Activated T-cell treated with anti-CD3 and anti-CD28 coated beads for 48 hours (primary cell): ENCODE data around the gene RBM4B.

Source experiments
- DNase-seq: peaks from one replicate; pipeline ENCODE4 v3.0.0-alpha.2; 2020; ENCODE audit warnings: low read depth

Gene RBM4B

DNA sequence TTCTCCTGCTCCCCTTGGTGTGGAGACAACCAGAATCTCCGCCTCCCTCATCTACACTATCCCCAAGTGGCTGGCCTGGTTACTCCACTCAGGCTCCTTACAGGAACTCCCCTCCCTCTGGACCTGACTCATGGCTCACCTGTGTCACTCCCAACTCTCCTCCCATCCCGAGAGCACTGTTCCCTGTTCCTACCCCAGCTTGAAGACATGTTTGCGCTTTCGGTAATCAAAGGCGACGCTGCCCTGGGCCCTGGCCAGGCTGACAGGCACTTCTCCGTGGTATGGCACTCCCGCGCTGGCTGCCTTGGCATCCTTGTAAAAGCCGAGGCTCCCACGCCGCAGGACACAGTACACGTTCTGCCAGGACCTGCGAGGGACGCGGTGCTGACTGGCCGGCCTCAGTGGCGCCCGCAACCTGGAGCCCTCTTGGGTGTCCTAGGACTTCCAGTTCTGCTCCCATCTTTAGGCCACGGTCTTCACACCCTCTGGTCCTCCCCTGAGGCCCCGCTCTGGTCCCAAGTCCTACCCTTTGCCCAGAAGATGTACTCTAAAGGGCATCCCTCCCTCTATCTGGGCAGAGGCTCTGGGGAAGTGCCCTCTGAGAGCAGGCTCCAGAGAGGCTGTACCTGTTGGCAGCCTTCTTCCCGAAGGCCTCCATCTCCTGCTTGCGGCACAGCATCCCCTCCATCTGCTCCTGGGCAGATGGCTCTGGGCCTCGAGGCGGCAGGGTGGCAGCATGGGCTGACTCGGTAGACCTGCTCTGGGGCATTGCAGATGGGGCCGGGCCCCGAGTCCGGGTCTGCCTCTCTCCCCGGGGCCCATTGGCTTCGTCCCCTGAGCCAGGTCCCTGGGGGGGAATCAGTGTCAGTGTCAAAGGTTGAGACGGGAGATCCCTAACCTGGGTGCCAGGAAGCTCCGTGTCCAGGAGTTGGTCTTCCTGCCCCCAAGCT, 9.4 kb upstream of the RBM4B start:
- DNase-seq = no peak

DNA sequence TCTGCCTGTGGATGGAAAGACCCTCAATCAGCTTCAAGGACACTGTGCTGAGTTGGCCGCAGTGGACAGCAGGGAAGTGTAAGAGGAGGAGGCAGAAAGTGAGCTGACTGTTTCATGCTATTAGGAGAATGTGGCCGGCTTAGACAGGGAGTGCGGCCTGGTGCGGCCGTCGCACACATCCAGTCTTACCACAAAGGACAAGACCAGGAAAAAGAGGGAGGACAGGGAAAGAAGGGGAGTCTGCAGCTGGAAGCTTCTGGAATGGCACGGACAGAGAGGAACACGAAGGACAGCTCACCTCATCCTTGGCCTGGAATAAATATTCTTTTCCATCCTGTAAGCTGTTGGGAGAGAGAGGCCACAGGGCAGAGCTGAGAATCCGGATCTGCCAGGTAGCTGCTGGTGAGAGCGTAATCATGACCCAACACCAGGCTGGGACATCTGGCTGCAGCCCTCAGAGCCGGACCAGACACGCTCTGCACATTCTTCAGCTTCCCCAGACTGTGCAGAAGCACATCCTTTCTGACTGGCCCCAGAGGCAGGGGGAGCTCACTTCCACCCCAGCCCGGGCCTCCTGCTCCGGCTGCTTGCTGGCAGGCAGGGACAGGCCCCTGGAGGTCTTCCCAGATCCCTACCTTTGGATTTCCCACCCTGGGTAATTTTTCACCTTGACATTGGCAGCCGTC, 8.6 kb upstream of the RBM4B start:
- no peak for DNase-seq

DNA sequence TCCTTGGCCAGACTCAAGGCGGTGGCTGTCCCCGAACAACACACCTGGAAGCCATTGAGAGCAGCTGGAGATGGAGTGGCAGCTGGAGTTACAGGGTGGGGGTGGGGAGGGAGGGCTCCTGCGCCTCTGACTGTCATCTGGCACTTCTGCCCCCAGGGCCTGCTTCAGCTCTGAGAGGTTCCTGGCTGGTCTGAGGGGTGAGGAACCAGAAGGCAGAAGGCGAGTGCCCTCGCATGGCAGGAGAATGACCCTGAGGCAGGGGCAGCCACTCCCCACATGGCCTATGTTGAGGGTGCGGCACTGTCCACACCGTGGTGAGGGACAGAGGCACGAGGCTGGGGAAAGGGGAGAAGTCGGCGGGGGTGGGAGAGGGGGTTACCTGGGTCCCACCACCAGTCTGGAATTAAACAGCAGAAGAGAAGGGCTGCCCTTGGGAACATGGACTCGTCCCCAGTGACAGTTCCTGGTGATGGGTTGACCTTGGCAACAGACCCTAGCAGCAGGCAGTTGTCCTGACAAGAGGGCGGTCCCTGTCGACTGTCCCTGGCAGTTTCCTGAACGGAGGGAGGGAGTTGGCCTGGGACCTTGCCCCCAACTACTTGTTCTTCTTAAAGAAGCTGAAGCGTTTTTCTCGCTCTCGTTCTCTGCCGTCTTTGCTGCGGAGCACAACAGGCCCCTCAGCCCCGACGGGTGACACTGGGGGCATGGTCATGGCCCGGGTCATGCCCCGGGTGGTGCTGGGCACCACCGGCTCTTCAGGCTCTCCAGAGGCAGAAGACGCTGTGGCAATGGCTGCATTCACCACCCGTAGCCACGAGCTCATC, 7.8 kb upstream of the RBM4B start:
- no peak for DNase-seq

DNA sequence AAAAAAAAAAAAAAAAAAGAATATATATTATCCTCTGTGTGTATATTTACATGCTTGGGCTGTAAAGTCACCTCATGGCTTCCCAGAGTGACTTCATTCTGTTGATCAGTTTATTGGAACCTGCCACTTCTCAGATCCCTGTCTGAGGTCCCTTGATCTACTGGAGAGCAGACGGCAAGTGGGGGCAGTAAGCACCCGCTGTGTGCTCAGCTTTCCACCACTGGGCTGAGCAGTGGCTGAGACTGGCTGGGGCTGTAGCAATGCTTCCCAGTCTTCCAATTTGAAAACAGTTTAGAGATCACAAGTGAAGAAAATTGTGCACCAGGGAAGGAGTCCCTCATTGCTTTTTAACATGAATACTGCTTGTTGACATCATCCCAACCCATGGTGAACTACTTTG, 6.9 kb upstream of the RBM4B start:
- no peak for DNase-seq

DNA sequence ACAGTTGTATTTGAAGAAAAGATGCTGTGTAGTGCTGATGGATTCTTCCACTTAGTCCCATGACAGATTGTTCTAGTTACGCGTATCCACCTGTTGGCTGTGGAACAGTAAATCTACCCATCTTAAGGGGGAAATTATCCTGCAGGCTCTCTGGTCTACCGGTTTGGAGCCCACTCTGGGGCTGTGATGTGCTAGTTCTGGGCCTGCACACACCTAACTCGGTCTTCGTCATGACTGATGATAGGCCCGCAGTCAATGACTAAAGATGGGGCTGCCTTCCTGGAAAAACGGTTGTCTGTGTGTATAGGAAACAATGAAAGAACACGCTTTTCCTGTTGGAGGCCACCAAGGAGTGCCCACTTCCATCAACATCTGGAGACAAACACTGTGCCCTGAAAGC, 6.2 kb upstream of the RBM4B start:
- DNase-seq = no peak

DNA sequence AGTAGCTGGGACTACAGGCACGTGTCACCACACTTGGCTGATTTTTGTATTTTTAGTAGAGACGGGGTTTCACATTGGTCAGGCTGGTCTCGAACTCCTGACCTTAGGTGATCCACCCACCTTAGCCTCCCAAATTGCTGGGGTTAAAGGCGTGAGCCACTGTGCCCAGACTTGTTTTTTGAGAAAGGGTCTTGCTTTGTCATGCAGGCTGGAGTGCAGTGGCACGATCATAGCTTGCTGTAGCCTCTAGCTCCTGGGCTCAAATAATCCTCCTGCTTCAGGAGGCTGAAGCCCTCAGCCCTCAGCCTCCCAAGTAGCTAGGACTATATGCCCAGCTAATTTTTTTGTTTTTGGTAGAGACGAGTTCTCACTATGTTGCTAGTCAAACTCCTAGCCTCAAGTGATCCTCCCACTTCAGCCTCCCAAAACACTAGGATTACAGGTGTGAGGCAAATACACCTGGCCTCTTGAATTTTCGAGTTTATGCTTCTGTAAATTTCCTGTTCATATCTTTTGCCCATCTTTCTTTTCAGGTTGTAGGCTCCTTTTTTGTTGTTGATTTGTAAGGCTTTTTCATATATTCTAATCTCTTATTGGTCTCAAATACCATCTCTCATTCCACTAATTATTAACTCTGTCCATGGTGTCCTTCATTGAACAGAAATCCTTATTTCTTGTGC, 3.4 kb upstream of the RBM4B start:
- no peak for DNase-seq

DNA sequence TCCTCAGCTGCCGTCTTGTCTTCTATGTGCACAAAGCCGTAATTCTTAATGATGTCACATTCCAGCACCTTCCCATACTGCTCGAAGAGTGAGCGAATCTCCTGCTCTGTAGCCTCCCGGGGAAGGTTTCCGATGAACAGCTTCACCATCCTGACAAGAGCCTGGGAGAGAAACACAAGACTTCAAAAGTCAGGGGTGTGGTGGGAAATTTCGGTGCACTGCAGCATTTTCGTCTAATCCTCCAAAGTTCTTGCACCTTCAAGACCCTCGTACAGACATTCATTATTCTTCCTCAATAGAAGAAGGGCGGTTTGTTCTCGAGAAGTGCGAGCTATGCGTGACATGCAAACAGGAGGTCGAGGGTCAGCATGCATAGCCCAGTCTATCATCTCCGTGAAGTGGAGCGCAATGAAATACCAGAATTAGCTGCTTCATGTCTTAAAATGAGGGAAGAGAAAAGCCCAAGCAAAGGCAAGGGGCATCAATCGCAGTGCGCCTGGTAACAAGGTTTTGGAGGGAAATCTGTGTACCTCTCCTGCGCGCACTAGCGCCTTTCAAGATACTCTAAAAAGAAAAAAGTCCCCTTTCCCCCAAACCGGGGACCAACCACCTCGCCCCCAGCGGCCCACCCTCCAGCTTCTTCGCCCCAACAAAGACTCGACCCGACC, 622 bp downstream of the RBM4B start:
- DNase-seq = no peak

DNA sequence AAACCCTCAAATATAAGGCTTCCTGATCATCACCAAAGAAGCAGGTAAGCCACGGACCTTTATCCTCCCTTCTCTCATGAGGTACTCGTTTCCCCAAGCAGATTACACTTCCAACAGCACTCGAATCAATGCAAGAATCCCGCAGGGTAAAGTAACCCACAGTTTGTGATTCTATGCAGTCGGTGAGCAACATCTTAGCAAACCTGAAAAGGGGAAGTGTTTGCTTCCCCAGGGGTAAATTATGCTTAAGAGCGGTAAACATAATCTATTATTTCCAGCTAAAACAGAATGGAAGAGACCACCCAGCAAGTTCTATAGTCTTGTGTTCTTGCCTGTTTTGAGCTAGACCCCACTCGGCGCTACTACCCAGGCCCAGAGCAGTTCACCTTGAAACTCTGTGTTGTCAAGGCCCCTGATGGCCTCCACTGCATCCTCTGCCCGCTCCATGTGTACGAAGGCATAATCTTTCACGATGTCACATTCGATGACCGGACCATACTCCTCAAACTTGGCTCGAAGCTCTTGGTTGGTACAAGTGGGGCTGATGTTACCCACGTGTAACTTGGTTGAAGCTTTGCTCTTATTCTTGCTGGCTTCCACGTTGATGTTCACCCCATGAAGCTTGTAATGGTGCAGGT, 1.3 kb downstream of the RBM4B start:
- DNase-seq = no peak

DNA sequence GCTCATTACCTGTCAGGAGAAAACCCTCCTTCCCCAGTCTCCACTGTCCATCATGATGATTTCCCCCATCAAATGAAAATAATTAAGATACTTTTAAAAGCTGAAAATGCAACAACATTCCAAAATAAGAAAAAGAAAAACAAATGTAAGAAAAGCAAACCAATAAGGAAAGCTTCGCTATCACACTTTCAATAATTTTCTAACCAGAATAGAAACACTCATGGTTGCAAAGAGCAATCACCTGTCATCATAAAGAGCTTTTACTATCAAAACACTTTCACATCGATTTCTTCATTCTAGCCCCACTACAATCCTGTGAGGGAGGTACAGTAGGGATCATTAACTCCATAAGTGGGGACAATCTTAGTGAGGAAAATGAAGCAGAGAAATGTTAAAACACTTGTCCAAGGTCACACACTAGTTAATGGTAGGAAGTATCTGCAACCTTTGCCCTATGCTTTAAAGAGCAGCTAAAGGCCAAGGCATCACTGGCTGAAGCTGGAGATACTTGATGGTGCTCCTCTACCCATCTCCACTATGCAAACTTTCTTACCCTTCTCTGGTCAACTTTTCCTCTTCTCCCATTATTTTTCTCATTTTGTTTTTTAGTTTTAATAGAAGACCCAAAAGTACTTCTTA, 2.6 kb downstream of the RBM4B start:
- DNase-seq = no peak

DNA sequence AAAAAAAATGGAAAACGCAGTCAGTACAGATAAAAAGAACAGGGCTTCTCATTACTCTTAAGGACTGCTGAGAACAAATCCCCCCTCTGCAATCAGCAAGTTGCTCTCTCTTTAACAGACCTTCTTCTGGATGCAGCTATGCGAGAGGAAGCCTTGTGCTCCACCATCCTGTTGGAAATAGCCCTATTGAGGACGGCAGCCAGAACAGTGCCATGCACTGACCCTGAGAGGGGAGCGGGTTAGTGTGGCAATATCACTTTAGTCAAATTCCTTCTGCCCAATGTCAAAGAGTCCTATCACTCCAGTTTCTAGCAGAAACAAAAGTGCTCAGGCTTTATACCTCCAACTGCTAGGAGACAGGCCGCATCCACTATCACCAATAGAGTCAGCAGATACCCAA, 6.9 kb downstream of the RBM4B start:
- DNase-seq = no peak

DNA sequence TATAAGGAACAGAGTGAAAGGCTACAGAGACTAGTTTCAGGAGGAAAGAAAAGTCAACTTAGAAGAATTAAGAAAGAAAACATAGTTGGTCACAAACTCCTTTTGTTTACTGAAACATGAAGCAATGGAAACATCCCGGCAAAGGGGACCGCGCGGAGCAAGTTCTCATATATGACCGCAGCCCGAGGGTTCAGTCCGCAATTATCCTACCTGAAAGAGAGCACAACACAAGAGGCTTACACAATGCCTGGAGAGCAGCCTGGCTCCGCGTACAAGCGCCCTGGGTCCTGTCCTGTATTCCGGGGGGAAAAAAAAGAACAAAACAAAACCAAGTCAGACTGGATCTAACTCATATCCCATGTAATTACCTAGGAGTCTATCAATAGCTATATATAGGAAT, 12.3 kb downstream of the RBM4B start:
- no peak for DNase-seq

DNA sequence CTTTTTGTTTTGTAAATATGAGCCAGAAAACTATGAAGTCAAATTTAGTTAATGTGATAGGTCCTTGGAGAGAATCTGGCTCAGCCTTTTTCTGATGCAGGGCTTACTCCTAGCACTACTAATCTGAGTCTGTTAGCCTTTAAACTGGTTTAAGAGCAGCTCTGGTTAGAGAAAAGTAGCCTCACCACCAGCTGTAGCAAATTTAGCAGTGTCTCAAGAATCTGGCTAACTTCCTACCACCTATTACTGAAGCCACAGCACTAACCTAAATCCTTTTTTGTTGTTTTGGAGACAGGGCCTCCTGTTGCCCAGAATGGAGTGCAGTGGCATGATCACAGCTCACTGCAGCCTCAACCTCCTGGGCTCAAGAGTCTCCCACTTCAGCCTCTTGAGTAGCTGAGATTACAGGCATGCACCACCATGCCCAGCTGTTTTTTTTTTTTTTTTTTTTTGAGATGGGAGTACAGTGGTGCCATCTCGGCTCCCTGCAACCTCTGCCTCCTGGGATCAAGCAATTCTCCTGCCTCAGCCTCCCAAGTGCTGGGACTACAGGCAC, 13.9 kb downstream of the RBM4B start:
- no peak for DNase-seq

DNA sequence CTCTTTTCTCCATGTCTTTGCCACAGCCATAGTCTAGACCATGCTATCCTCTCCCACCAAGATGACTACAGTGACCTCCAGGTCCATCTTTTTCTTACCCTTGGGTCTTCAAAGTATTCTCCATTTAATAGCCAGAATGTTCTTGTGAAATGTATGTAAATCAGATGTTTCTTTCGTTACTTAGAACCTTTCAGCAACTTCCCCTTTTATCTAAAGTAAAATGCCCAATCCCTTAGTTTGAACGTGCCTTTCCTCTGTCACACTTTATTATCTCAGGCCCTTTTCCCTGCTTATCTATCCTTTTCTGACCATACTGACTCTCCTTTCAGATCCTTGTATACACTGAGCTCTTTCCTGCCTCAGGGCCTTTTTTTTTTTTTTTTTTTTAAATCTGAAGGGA, 17.9 kb downstream of the RBM4B start:
- no peak for DNase-seq

DNA sequence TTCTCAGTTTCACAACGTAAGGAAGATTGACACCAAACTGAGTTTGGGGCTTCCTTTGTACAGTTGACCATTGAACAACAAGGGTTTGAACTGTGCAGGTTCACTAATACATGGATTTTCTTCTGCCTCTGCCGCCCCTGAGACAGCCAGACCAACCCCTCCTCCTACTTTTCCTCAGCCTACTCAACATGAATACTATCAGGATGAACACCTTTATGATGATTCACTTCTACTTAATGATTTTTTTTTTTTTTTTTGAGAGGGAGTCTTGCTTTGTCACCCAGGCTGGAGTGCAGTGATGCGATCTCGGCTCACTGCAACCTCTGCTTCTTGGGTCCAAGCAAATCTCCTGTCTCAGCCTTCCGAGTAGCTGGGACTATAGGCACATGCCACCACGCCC, 24.6 kb downstream of the RBM4B start:
- DNase-seq = no peak

DNA sequence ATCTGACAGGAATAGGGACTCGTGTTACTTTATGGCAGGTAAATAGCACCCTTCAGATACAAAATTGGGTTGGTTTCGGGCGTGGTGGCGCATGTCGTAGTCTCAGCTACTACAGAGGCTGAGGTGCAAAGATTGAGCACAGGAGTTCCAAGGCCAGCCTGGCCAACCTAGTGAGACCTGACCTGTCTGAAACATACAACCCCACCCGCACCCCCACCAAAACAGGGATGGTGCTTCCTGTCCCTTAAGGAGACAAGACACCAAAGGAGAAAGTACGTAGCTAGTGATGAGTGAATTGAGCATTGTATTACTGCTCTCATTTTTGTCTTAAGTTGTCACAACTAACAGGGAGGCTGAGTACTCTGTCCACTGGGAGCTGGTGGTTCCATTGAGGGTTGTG, 25.0 kb downstream of the RBM4B start:
- DNase-seq = no peak

DNA sequence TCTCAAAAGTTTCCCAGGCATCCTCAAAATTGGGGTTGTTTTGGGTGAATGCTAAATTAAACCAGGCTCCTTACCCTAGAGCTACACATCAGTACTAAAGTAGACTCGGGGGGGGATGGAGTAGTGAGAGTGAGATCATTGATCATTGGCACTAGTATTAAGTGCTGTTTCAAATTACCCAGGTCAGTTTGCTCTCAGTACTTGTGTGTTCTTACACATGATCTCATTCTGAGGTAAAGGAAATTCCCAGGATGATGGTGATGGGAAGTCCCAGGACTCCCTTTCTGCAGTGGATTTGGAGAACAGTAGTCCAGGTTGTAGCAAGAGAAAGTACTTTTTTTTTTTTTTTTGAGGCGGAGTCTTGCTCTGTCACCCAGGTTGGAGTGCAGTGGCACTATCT, 26.7 kb downstream of the RBM4B start:
- no peak for DNase-seq

DNA sequence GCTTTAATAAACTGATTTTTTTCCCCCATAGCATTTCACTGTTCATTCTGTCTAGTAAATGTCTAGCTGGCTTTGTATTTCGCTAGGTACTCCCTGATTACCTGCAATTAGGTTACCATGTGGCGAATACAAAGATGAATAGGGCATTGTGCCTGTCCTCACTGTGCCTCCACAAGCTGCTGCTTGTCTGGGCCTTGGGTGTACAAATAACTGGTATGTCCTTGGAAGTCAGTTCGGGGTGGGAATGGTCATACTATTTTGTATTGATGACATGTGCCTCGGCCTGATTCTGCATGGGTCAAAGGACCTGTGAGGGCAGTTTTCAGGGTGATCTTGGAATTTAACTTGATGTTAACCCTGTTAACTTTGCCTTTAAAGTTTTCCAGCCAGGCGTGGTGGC, 27.8 kb downstream of the RBM4B start:
- no peak for DNase-seq

DNA sequence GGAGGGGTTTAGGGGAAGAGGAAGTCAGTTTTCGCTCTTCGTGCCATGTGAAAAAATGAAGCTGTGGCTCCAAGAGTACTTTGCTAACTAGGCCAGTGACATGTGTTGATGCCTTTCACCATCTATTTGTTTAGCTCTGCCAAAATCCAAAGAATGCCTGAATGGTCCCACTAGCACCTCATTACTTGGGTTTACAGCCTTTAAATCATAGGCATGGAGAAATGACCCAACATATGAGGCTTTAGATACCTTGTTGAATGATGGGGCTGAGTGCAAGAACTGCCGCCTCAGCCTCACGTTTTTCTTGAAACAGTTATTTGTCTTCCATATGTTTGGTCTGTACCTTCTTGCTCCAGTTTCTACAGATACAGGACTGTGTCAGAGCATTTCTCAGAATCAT, 30.9 kb downstream of the RBM4B start:
- no peak for DNase-seq

DNA sequence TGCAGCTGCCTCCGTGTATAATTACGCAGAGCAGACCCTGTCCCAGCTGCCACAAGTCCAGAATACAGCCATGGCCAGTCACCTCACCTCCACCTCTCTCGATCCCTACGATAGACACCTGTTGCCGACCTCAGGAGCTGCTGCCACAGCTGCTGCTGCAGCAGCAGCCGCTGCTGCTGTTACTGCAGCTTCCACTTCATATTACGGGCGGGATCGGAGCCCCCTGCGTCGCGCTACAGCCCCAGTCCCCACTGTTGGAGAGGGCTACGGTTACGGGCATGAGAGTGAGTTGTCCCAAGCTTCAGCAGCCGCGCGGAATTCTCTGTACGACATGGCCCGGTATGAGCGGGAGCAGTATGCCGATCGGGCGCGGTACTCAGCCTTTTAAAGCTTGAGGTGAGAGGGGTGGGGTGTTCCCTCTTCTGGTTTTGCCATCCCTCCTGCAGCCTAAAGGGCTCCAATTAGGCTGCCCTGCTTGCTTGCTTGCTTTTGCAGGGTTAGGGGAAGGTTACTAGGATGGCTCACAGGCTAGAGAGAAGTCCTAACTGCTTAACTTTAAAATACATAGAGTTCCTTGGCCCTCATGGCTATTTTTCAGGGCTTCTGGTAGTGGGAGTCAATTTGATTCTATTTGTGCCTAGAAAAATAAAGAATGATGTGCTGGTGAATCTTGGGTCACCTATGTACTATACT, 33.8 kb downstream of the RBM4B start:
- no peak for DNase-seq

DNA sequence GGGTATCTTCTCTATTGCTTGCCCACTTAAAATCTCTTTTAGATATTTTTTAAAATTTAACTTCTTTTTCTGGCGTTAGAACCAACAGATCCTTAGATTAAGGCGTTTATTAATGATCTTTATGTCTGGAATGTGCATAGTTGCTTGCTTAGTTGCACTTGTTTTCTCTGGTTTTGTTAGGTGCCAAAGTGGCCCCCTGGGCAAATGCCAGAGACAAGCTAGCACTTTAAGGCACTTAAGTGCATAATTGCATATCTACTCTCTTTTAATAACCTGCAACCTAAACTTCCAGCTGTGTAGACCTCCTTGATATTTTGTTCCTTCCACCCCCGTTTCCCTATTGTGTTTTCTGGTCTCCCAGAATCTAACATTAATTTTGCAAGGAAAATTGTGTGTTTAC, 35.9 kb downstream of the RBM4B start:
- DNase-seq = no peak
